ENCODE results near the gene OR2B2. TPM values are rescaled to one million over a fixed set of nuclear protein-coding genes. Genes with fewer than 3 reads are reported as not detected.
A peak's percentile ranks its signal among the peaks of the same experiment; 100 is the strongest.

OR2B2 gene
- polyA plus RNA-seq, 1 donor from 2014 or later = not detected

DNA sequence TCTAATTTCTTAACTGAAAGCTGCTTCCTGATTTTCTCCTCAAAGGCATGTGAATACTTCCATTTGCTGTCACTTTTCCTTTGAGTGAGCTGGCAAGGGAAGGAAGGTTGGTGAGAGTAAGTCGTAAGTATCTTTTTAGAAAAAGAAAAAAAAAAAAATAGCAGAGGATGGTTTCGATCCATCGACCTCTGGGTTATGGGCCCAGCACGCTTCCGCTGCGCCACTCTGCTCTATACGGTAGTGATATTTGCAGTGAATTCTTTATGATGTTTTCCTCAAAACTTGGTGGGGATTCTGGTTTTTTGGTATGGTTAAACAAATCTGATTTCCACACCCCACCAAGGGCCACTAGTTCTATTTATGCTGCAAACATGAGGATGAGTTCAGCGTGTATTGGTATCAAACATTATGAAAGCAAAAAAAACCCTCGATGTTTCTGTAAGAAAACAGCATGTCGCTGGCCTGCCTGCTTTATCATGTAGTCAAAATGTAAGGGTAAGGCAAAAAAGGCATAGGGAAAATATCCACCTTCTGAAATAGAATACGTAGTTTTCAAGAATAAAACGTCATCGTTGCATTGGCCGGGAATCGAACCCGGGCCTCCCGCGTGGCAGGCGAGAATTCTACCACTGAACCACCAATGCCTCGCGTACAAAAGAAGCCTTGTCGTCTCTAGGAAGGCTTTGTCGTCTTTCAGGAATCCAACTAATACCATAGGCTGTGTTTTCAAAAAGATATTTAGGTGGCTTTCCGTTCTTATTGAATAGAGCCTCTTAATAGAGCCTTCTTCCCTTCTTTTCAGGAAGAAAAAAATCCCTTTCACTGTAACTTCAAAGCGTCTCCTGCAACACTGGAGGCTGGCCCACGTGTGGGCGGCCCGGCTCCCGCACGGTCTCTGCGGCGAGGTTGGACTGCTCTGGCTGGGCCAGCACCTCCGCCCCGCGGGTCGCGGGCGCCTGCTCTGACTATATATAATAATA, 9.6 kb downstream of the OR2B2 start:
- Histone ChIP-seq H2AFZ (ENCODE audit: low read depth, low read length) (peak overlapping the region; percentile 52), H3K9me2 (ENCODE audit: insufficient read depth, low read length) (no peaks in the 10 kb centered on the region), H3K9me3 (ENCODE audit: low read length) (no peaks in the 10 kb centered on the region), H3K79me2 (replicated peaks; ENCODE audit: insufficient read depth, low read length) (no peaks in the 10 kb centered on the region), H3K4me2 (ENCODE audit: low read length) (peak overlapping the region; percentile 74), H3K36me3 (ENCODE audit: insufficient read depth, low read length) (no peaks in the 10 kb centered on the region), H3K27ac (ENCODE audit: low read length) (peak overlapping the region; percentile 94), H3K27me3 (ENCODE audit: insufficient read depth, low read depth, low read length) (no peaks in the 10 kb centered on the region), H3F3A (ENCODE audit: insufficient read depth, low read length, poor library complexity, severe bottlenecking) (peaks cover 3% of the 10 kb centered on the region), H4K20me1 (ENCODE audit: insufficient read depth) (no peaks in the 10 kb centered on the region), H3K4me3 (ENCODE audit: low read length) (peak overlapping the region; percentile 79), H3K9ac (ENCODE audit: low read length) (peak overlapping the region; percentile 80)
- TF ChIP-seq, protein P1, sequence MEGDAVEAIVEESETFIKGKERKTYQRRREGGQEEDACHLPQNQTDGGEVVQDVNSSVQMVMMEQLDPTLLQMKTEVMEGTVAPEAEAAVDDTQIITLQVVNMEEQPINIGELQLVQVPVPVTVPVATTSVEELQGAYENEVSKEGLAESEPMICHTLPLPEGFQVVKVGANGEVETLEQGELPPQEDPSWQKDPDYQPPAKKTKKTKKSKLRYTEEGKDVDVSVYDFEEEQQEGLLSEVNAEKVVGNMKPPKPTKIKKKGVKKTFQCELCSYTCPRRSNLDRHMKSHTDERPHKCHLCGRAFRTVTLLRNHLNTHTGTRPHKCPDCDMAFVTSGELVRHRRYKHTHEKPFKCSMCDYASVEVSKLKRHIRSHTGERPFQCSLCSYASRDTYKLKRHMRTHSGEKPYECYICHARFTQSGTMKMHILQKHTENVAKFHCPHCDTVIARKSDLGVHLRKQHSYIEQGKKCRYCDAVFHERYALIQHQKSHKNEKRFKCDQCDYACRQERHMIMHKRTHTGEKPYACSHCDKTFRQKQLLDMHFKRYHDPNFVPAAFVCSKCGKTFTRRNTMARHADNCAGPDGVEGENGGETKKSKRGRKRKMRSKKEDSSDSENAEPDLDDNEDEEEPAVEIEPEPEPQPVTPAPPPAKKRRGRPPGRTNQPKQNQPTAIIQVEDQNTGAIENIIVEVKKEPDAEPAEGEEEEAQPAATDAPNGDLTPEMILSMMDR (IDR thresholded peaks at IDR 0.05; ENCODE audit: poor library complexity, severe bottlenecking) = no peak
- TF ChIP-seq SMC3 (conservative IDR thresholded peaks at IDR 0.05; ENCODE audit: poor library complexity) (peak; percentile 31), MXI1 (conservative IDR thresholded peaks at IDR 0.05; ENCODE audit: poor library complexity, severe bottlenecking) (peak; percentile 92), POLR2AphosphoS5 (IDR thresholded peaks at IDR 0.05) (peak; percentile 37), EZH2 (IDR thresholded peaks at IDR 0.05; ENCODE audit: borderline replicate concordance, insufficient read depth, low read length, poor library complexity, severe bottlenecking) (no peak), RAD21 (conservative IDR thresholded peaks at IDR 0.05) (no peak), TAF1 (IDR thresholded peaks at IDR 0.05; ENCODE audit: low read depth) (peak; percentile 27), EP300 (conservative IDR thresholded peaks at IDR 0.05; ENCODE audit: poor library complexity, severe bottlenecking) (peak; percentile 52)
- TF ChIP-seq, protein P2, sequence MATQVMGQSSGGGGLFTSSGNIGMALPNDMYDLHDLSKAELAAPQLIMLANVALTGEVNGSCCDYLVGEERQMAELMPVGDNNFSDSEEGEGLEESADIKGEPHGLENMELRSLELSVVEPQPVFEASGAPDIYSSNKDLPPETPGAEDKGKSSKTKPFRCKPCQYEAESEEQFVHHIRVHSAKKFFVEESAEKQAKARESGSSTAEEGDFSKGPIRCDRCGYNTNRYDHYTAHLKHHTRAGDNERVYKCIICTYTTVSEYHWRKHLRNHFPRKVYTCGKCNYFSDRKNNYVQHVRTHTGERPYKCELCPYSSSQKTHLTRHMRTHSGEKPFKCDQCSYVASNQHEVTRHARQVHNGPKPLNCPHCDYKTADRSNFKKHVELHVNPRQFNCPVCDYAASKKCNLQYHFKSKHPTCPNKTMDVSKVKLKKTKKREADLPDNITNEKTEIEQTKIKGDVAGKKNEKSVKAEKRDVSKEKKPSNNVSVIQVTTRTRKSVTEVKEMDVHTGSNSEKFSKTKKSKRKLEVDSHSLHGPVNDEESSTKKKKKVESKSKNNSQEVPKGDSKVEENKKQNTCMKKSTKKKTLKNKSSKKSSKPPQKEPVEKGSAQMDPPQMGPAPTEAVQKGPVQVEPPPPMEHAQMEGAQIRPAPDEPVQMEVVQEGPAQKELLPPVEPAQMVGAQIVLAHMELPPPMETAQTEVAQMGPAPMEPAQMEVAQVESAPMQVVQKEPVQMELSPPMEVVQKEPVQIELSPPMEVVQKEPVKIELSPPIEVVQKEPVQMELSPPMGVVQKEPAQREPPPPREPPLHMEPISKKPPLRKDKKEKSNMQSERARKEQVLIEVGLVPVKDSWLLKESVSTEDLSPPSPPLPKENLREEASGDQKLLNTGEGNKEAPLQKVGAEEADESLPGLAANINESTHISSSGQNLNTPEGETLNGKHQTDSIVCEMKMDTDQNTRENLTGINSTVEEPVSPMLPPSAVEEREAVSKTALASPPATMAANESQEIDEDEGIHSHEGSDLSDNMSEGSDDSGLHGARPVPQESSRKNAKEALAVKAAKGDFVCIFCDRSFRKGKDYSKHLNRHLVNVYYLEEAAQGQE (IDR thresholded peaks at IDR 0.05; ENCODE audit: borderline replicate concordance) = peak; percentile 28

DNA sequence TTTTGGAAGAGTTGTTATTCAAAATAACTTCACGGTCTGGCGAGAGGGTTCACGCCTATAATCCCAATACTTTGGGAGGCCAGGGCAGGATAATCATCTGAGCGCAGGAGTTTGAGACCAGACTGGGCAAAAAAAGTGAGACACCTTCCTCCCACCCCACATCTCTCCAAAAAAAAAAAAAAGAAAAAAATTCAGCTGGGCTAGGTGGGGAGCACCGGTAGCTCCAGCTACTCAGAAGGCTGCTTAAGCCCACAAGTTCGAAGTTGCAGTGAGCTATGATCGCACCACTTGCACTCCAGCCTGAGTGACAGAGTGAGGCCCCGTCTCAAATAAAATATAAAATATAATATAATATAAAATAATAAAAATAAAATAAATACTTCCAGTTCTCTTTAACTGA, 10.4 kb downstream of the OR2B2 start:
- TF ChIP-seq, protein P1 (IDR thresholded peaks at IDR 0.05; ENCODE audit: poor library complexity, severe bottlenecking) = no peak
- TF ChIP-seq, protein P2 (IDR thresholded peaks at IDR 0.05; ENCODE audit: borderline replicate concordance) = no peak
- TF ChIP-seq RAD21 (conservative IDR thresholded peaks at IDR 0.05) (no peak), EP300 (conservative IDR thresholded peaks at IDR 0.05; ENCODE audit: poor library complexity, severe bottlenecking) (no peak), TAF1 (IDR thresholded peaks at IDR 0.05; ENCODE audit: low read depth) (no peak), SMC3 (conservative IDR thresholded peaks at IDR 0.05; ENCODE audit: poor library complexity) (no peak), MXI1 (conservative IDR thresholded peaks at IDR 0.05; ENCODE audit: poor library complexity, severe bottlenecking) (no peak), EZH2 (IDR thresholded peaks at IDR 0.05; ENCODE audit: borderline replicate concordance, insufficient read depth, low read length, poor library complexity, severe bottlenecking) (no peak), POLR2AphosphoS5 (IDR thresholded peaks at IDR 0.05) (no peak)
- H3K9me3 ChIP-seq (ENCODE audit: low read length) = no peaks in the 10 kb centered on the region
- no peaks in the 10 kb centered on the region for H3K79me2 ChIP-seq (replicated peaks; ENCODE audit: insufficient read depth, low read length)
- no peak overlapping the region for H2AFZ ChIP-seq (ENCODE audit: low read depth, low read length)
- H3F3A ChIP-seq (ENCODE audit: insufficient read depth, low read length, poor library complexity, severe bottlenecking) = peaks cover 3% of the 10 kb centered on the region
- no peaks in the 10 kb centered on the region for H3K9me2 ChIP-seq (ENCODE audit: insufficient read depth, low read length)
- no peak overlapping the region for H3K9ac ChIP-seq (ENCODE audit: low read length)
- no peak overlapping the region for H3K4me2 ChIP-seq (ENCODE audit: low read length)
- no peaks in the 10 kb centered on the region for H3K27me3 ChIP-seq (ENCODE audit: insufficient read depth, low read depth, low read length)
- H4K20me1 ChIP-seq (ENCODE audit: insufficient read depth) = no peaks in the 10 kb centered on the region
- no peak overlapping the region for H3K27ac ChIP-seq (ENCODE audit: low read length)
- H3K36me3 ChIP-seq (ENCODE audit: insufficient read depth, low read length) = no peaks in the 10 kb centered on the region
- peak overlapping the region; percentile 79 for H3K4me3 ChIP-seq (ENCODE audit: low read length)

Measured in neural cell (in vitro differentiated cells).